ENCODE results near the gene SLC19A1. TPM values are rescaled to one million over a fixed set of nuclear protein-coding genes. Genes with fewer than 3 reads are reported as not detected.
"Not testable (repeated sequence)": the region's sequence is repeated elsewhere in the genome, so short reads cannot be mapped to it uniquely, and the experiment has no call there.

SLC19A1 gene
- total RNA-seq, 1 donor from 2014 or later = 11.0 TPM

DNA sequence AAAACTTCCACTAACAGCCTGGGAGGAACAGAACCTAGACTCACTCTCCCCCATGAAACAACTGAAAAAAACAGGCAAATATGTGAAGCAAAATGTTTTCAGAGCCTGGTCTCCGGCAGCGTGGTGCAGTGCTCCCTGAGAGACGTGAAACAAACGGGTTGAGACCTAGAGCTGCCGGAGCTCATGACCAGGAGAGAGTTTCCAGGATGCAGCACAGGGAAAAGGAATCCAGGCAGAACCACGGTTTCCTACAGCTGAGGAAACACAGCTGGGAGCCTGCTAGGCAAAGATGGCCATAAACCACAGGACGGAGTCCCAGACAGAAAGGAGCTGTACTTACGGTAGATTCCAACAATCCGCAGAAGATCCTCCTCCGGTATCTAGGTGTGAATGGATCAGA lies 20.2 kb upstream of the SLC19A1 start:
- no peak for DNase-seq (ENCODE audit: extremely low spot score, unreplicated experiment)

DNA sequence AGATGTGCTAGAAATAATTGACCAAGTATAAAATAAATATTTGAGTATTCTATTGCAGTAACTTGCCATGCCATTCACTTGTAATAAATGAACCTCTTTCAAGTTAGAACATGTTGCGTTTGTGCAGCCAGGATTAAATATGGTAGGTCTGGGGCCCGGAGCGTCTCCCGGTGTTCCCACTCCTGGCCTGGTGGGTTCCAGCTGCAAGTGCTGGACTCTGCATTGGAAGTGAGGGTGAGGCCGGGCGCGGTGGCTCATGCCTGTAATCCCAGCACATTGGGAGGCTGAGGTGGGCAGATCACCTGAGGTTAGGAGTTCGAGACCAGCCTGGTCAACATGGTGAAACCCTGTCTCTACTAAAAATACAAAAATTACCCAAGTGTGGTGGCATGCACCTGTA lies 19.0 kb upstream of the SLC19A1 start:
- not testable (repeated sequence) for DNase-seq (ENCODE audit: extremely low spot score, unreplicated experiment); H3K4me3 Mint-ChIP-seq (ENCODE audit: unreplicated experiment); H3K27ac Mint-ChIP-seq (ENCODE audit: unreplicated experiment); H3K9me3 Mint-ChIP-seq (ENCODE audit: unreplicated experiment); H3K36me3 Mint-ChIP-seq (ENCODE audit: unreplicated experiment)
- Mint-ChIP-seq H3K4me1 (ENCODE audit: unreplicated experiment) (peaks cover 19% of the 10 kb centered on the region), H3K27me3 (ENCODE audit: unreplicated experiment) (peaks cover 52% of the 10 kb centered on the region)

More for the DNA sequence above, 20.2 kb upstream of the SLC19A1 start:
- Mint-ChIP-seq H3K27ac (ENCODE audit: unreplicated experiment) (no peak overlapping the region), H3K9me3 (ENCODE audit: unreplicated experiment) (peaks cover 9% of the 10 kb centered on the region), H3K4me1 (ENCODE audit: unreplicated experiment) (peaks cover 23% of the 10 kb centered on the region), H3K4me3 (ENCODE audit: unreplicated experiment) (no peak overlapping the region), H3K36me3 (ENCODE audit: unreplicated experiment) (peaks cover 3% of the 10 kb centered on the region), H3K27me3 (ENCODE audit: unreplicated experiment) (peaks cover 58% of the 10 kb centered on the region)
- TF ChIP-seq CTCF (IDR thresholded peaks at IDR 0.05) = no peak

DNA sequence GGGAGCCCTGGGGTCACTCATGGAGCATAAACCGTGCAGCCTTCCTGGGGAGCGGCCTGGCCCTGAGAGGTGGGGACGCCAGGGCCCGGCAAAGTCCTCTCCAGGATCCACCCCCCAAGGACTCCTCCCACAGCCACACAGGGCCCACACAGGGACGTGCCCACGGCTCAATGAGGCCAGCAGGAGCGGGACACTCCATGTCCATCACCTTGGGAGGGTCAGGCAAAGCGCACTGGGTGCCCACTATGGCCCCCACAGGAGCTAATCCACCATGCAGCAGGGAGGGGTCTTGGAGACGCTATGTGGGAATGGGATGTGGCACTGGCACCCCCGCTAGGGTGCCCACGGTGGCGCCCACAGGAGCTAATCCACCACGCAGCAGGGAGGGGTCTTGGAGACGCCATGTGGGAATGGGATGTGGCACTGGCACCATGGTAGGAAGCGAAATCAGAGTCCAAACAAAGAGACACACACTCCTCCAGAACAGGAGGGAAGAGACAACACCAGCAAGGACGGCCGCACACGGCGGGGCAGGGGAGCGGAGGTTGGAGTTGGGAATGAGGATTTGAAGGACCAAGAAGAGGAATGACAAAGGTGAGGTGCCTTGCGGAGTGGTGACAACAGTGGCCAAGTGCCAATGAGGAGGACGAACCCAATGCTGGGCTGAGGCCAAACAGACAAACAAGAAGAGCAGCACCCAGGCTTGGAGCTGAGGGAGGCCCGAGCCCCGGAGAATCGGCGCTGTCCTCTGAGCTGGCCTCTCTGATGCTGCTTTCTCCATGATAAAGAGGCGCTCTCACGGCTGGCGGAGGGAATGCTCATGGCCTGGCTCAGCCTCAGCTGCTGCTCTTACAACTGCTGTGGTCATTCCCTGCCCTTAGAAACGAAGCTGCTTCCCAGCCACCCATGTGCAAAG lies 18.1 kb upstream of the SLC19A1 start:
- Mint-ChIP-seq H3K4me1 (ENCODE audit: unreplicated experiment) (peaks cover 19% of the 10 kb centered on the region), H3K36me3 (ENCODE audit: unreplicated experiment) (peaks cover 3% of the 10 kb centered on the region), H3K27ac (ENCODE audit: unreplicated experiment) (no peak overlapping the region), H3K9me3 (ENCODE audit: unreplicated experiment) (peaks cover 9% of the 10 kb centered on the region), H3K27me3 (ENCODE audit: unreplicated experiment) (peaks cover 48% of the 10 kb centered on the region), H3K4me3 (ENCODE audit: unreplicated experiment) (no peak overlapping the region)
- no peak for TF ChIP-seq CTCF (IDR thresholded peaks at IDR 0.05)
- DNase-seq (ENCODE audit: extremely low spot score, unreplicated experiment) = no peak

DNA sequence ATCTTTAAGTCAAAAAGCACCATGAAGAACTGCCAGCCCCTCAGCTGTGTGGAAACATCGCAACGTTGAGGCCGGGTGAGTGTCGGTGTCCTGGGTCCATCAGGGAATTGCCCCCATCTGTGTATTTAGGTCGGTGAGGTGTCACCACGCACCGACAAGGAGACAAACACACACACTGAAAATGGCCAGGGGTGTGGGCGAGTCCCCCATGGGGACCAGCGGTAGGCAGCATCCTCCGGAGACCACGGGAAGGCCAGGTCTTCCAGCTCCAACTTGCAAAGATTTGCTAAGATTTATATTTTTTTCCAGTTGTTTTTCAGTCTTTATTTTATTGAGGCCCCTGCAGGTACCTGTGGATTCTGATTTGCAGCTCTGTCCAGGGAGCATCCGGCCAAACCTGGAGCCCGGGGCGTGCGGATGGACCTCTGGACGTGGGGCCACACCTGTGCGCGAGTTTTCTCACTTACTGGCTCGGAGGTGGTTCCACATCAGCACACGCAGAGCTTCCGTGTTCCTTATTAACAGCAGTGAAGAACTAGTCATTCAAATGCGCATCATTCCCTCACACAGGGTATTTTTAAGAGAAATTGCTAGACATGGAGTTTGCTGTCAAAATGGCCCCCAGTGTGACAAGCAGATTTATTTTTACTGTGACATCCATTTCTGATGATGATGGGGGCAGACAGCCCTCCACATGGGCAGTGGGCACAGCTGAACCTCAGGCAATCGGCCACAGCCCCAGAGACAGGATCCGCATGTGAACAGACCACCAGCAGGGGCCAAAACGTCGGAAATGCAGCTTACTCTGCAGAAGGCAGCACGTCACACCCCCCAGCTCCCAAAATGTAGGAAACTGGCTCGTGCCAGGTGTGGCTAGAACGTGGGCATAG lies 17.2 kb upstream of the SLC19A1 start:
- no peak overlapping the region for H3K27ac Mint-ChIP-seq (ENCODE audit: unreplicated experiment)
- no peak overlapping the region for H3K4me3 Mint-ChIP-seq (ENCODE audit: unreplicated experiment)
- peaks cover 9% of the 10 kb centered on the region for H3K9me3 Mint-ChIP-seq (ENCODE audit: unreplicated experiment)
- TF ChIP-seq CTCF (IDR thresholded peaks at IDR 0.05) = no peak
- H3K27me3 Mint-ChIP-seq (ENCODE audit: unreplicated experiment) = peaks cover 42% of the 10 kb centered on the region
- DNase-seq (ENCODE audit: extremely low spot score, unreplicated experiment) = no peak
- peaks cover 23% of the 10 kb centered on the region for H3K4me1 Mint-ChIP-seq (ENCODE audit: unreplicated experiment)
- H3K36me3 Mint-ChIP-seq (ENCODE audit: unreplicated experiment) = peaks cover 3% of the 10 kb centered on the region

DNA sequence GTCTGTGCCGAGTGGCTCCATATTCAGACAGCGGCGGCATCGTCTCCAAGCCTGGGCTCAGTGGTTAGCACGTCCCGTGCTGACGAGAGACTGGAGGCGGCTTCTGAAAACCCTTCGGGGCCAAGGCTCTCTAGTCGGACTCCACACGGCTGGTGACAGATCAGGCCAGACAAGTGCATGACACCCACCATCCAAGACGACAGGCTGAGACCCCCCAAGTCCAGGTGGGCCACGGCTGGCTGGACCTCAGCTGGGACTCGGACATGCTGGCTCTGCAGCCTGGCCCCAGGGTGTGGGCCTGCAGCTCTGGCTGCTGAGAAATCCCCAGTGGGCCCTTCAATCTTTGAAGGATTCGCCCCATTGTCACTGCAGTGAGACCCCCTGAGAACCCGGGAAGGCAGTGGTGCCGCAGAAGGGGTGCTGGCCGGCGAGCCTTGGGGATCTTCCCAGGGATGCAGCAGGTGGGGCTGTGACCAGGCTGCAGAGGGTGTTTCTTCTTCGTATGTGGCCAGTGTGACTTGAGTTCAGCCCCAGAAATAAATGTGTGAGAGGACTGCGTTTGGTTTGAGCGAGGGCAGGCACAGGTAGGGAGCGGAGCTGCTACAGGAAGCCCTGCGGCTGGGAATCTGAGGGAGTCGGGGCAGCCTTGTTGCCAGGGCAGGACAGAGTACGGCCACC lies 15.9 kb upstream of the SLC19A1 start:
- no peak for DNase-seq (ENCODE audit: extremely low spot score, unreplicated experiment)
- Mint-ChIP-seq H3K4me3 (ENCODE audit: unreplicated experiment) (no peak overlapping the region), H3K36me3 (ENCODE audit: unreplicated experiment) (no peaks in the 10 kb centered on the region), H3K27ac (ENCODE audit: unreplicated experiment) (no peak overlapping the region), H3K27me3 (ENCODE audit: unreplicated experiment) (peaks cover 31% of the 10 kb centered on the region), H3K4me1 (ENCODE audit: unreplicated experiment) (peaks cover 19% of the 10 kb centered on the region), H3K9me3 (ENCODE audit: unreplicated experiment) (peaks cover 2% of the 10 kb centered on the region)
- no peak for TF ChIP-seq CTCF (IDR thresholded peaks at IDR 0.05)
